Keratinocyte (primary cell): ENCODE results near the gene NAALADL2. TPM values are rescaled to one million over a fixed set of nuclear protein-coding genes. Genes with fewer than 3 reads are reported as not detected.

ENCODE experiments used
- DNase-seq: peaks from one replicate; pipeline ENCODE4 v3.0.0-alpha.2; 2011; ENCODE audit warnings: low read depth, missing footprints, low spot score
- FAIRE-seq: peaks from 2 replicates; lab custom pipeline; 2011; peaks lifted over from hg19 to GRCh38; lab: Jason Lieb, UNC
- H2AFZ ChIP-seq: 2 replicates; pipeline ENCODE4 v1.6.0; 2012; ENCODE audit warnings: low read length, control low read depth, inconsistent platforms; ENCODE audit not compliant: control insufficient read depth
- H3K27ac ChIP-seq: 2 replicates; pipeline ENCODE4 v1.5.1; 2011; ENCODE audit warnings: low read length; ENCODE audit not compliant: control insufficient read depth, insufficient read depth
- H3K27me3 ChIP-seq: 3 replicates; pipeline ENCODE4 v1.6.0; 2011; ENCODE audit warnings: low read length; ENCODE audit not compliant: control insufficient read depth, insufficient read depth; ENCODE audit errors: extremely low read depth
- H3K36me3 ChIP-seq, 2 experiments: 2 replicates in 1 of 2; 3 replicates in 1 of 2; pipeline ENCODE4 v1.5.1; 2011; ENCODE audit warnings: low read length in 2 of 2, mild to moderate bottlenecking in 1 of 2; ENCODE audit not compliant: control insufficient read depth in 2 of 2, insufficient read depth in 2 of 2; ENCODE audit errors: extremely low read depth in 1 of 2
- H3K4me1 ChIP-seq: 3 replicates; pipeline ENCODE4 v1.5.1; 2011; ENCODE audit warnings: low read length; ENCODE audit not compliant: control insufficient read depth, insufficient read depth; ENCODE audit errors: extremely low read depth
- H3K4me2 ChIP-seq: 3 replicates; pipeline ENCODE4 v1.6.0; 2011; ENCODE audit warnings: low read depth, low read length; ENCODE audit not compliant: control insufficient read depth, insufficient read depth; ENCODE audit errors: extremely low read depth
- H3K4me3 ChIP-seq, 3 experiments: fragments of 200-600 bp in 1 of 3; sonication (generic) in 1 of 3; 2 replicates in 2 of 3; 3 replicates in 1 of 3; pipeline ENCODE4 v1.5.1; 2011 to 2016; ENCODE audit warnings: low read length in 3 of 3, mild to moderate bottlenecking in 3 of 3, control low read depth in 2 of 3, inconsistent platforms in 1 of 3, low read depth in 1 of 3, mixed read lengths in 1 of 3, mixed run types in 1 of 3, moderate library complexity in 1 of 3; ENCODE audit not compliant: control insufficient read depth in 2 of 3, insufficient read depth in 2 of 3; ENCODE audit errors: extremely low read depth in 1 of 3
- H3K79me2 ChIP-seq: 2 replicates; pipeline ENCODE4 v1.6.0; 2012; ENCODE audit warnings: low read length; ENCODE audit not compliant: control insufficient read depth, insufficient read depth
- H3K9ac ChIP-seq: 3 replicates; pipeline ENCODE4 v1.6.0; 2011; ENCODE audit warnings: low read length; ENCODE audit not compliant: control insufficient read depth, insufficient read depth; ENCODE audit errors: extremely low read depth
- H3K9me1 ChIP-seq: 3 replicates; pipeline ENCODE4 v1.6.0; 2011; ENCODE audit warnings: low read length; ENCODE audit not compliant: control insufficient read depth, insufficient read depth; ENCODE audit errors: extremely low read depth
- H3K9me3 ChIP-seq: 2 replicates; pipeline ENCODE4 v1.5.1; 2012; ENCODE audit warnings: low read depth, low read length; ENCODE audit not compliant: control insufficient read depth
- H4K20me1 ChIP-seq: 3 replicates; pipeline ENCODE4 v1.6.0; 2011; ENCODE audit warnings: low read length; ENCODE audit not compliant: control insufficient read depth, insufficient read depth; ENCODE audit errors: extremely low read depth
- EZH2 ChIP-seq: IDR thresholded peaks from one replicate; pipeline ENCODE4 v1.6.1; 2012; ENCODE audit warnings: inconsistent platforms, mild to moderate bottlenecking, low read length, moderate library complexity
- dilution Hi-C: fragments of 300-500 bp; cut with MboI; formaldehyde crosslinking; loops from one replicate; pipeline ENCODE4 v1.7.0; 2020; ENCODE audit warnings: low sequenced_read_pairs; ENCODE audit not compliant: extremely low pct_ligation_motif_present
- polyA plus RNA-seq, 5 experiments: library from polyadenylated mRNA; depleted of rRNA in 3 of 5; stranded (reverse) in 3 of 5; stranded (forward) in 1 of 5; unstranded in 1 of 5; fragments of >200 nt; gene quantifications; 1 replicate in 1 of 5; 2 replicates in 3 of 5; 3 replicates in 1 of 5; pipeline versions ENCODE4 v1.2.1 to v1.2.3, GENCODE V29; 2011 to 2012; ENCODE audit warnings: missing spikeins in 2 of 5, low read depth in 1 of 5, low replicate concordance in 1 of 5
- TF ChIP-seq, protein P1 (sequence below), 3 experiments: IDR thresholded peaks in 1 of 3; conservative IDR thresholded peaks in 1 of 3; optimal IDR thresholded peaks in 1 of 3; 2 replicates in 2 of 3; 3 replicates in 1 of 3; pipeline versions ENCODE3 to v1.5.1; 2011; ENCODE audit warnings: low read length in 3 of 3, mild to moderate bottlenecking in 3 of 3, moderate library complexity in 2 of 3, control low read depth in 1 of 3, inconsistent platforms in 1 of 3; ENCODE audit not compliant: insufficient read depth in 2 of 3; ENCODE audit errors: extremely low read depth in 1 of 3

Gene NAALADL2
- polyA plus RNA-seq, 1 donor (not counting 4 experiments of a cell fraction or from before 2014, with no cell fraction given): 0.75 TPM

DNA sequence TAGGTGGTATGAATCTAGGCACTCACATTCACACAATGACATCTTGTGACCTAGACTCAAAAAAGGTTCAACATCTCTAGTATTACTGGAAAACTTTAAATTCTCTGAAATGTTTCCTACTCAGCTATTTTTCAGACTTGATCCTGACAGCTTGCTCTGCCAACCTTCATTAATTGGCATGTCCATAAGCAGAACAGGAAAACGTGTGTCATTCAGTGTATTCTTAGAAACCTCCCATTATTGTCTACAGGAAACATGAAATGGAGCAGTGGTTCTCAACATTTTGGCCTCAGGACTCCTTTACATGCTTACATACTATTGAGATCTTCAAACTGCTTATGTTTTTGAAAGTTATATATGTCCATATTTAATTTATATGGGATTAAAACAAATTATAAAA is 363.2 kb downstream of the NAALADL2 start:
- no peak for TF ChIP-seq EZH2
- TF ChIP-seq, protein P1, sequence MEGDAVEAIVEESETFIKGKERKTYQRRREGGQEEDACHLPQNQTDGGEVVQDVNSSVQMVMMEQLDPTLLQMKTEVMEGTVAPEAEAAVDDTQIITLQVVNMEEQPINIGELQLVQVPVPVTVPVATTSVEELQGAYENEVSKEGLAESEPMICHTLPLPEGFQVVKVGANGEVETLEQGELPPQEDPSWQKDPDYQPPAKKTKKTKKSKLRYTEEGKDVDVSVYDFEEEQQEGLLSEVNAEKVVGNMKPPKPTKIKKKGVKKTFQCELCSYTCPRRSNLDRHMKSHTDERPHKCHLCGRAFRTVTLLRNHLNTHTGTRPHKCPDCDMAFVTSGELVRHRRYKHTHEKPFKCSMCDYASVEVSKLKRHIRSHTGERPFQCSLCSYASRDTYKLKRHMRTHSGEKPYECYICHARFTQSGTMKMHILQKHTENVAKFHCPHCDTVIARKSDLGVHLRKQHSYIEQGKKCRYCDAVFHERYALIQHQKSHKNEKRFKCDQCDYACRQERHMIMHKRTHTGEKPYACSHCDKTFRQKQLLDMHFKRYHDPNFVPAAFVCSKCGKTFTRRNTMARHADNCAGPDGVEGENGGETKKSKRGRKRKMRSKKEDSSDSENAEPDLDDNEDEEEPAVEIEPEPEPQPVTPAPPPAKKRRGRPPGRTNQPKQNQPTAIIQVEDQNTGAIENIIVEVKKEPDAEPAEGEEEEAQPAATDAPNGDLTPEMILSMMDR (optimal IDR thresholded peaks at IDR 0.05 in 1 of 3, IDR thresholded peaks at IDR 0.05 in 1 of 3, conservative IDR thresholded peaks at IDR 0.05 in 1 of 3; ENCODE audit: extremely low read depth in 1 of 3, insufficient read depth in 2 of 3, low read length in 3 of 3): no peak
- dilution Hi-C loops: no loop called here
- Histone ChIP-seq H4K20me1 (no peaks in the 10 kb centered on the region), H2AFZ (no peak overlapping the region), H3K27ac (no peak overlapping the region), H3K36me3 (no peaks in the 10 kb centered on the region), H3K9ac (no peak overlapping the region), H3K4me3 (no peak overlapping the region), H3K79me2 (no peaks in the 10 kb centered on the region), H3K4me2 (no peak overlapping the region), H3K9me1 (no peaks in the 10 kb centered on the region), H3K4me1 (no peaks in the 10 kb centered on the region), H3K9me3 (no peaks in the 10 kb centered on the region), H3K27me3 (no peaks in the 10 kb centered on the region)
- DNase-seq (no peak), FAIRE-seq (no peak)

DNA sequence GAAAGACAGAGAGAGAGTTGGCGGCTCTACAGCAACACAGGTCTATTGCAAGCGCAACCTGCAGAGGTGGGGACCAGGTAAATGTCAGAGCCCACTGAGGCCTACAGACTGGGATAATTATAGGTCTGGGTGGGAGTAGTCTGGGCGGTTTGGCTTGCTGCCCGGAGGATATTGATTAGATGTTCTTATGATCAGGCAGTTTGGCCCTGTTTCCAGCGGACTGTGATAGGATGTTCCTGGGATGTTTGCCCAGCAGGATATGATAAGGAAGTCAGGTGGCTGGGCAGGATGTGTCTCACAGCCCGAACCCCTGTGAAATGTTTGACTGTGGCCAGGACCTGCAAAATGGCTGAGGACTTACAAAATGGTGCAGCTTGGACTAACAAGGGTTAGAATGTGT is 364.9 kb downstream of the NAALADL2 start:
- Histone ChIP-seq H3K27me3 (no peaks in the 10 kb centered on the region), H3K36me3 (no peaks in the 10 kb centered on the region), H3K4me3 (no peak overlapping the region), H3K79me2 (no peaks in the 10 kb centered on the region), H3K4me1 (no peaks in the 10 kb centered on the region), H3K9me1 (no peaks in the 10 kb centered on the region), H4K20me1 (no peaks in the 10 kb centered on the region), H3K9me3 (no peaks in the 10 kb centered on the region), H3K9ac (no peak overlapping the region), H2AFZ (no peak overlapping the region), H3K4me2 (no peak overlapping the region), H3K27ac (no peak overlapping the region)
- DNase-seq (no peak), FAIRE-seq (no peak)
- dilution Hi-C loops: no loop called here
- TF ChIP-seq EZH2: no peak
- TF ChIP-seq, protein P1 (optimal IDR thresholded peaks at IDR 0.05 in 1 of 3, IDR thresholded peaks at IDR 0.05 in 1 of 3, conservative IDR thresholded peaks at IDR 0.05 in 1 of 3; ENCODE audit: extremely low read depth in 1 of 3, insufficient read depth in 2 of 3, low read length in 3 of 3): no peak
